ENCODE measurements around the gene ABCC3. TPM values are rescaled to one million over a fixed set of nuclear protein-coding genes. Genes with fewer than 3 reads are reported as not detected.

ABCC3 gene
- polyA plus RNA-seq, 3 donors, result 6.2 to 9.6 (median 7.0) TPM

- DNase-seq (ENCODE audit: low read depth in 3 of 3, low spot score in 2 of 3), result no peak
These were observed 48.3 kb downstream of the ABCC3 start for GRCh38 chr17:50682938-50683337.

- DNase-seq (ENCODE audit: low read depth in 3 of 3, low spot score in 2 of 3), result no peak
These were observed 49.0 kb downstream of the ABCC3 start for GRCh38 chr17:50683434-50684287.

GRCh38 chr17:50684288-50684611 lies 49.6 kb downstream of the ABCC3 start:
- no peak for DNase-seq (ENCODE audit: low read depth in 3 of 3, low spot score in 2 of 3)

DNA sequence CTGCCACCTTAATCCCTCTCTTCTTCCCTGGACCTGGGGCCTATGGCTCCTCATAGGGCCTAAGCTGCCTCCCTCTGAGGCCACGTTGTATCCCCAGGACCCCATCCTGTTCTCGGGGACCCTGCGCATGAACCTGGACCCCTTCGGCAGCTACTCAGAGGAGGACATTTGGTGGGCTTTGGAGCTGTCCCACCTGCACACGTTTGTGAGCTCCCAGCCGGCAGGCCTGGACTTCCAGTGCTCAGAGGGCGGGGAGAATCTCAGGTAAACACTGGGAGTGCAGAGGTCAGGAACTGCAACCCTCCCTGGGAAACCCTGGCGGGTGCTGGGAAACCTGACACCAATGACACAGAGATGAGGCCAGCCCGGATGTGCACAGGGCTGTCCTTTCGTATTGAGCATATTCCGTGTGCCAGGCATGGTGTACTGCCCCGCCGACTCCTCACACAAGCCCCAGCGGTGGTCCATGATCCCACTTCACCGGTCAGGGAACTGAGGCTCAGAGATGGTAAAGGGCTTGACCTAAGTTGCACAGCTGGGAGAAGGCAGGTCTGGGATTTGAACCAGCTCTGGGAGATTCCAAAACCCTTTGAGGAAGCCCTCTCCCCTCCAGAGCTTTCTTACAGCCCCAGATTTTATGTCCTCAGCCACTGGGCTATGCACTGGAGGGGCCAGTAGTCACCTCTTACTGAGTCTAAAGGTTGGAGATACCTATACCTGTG lies 50.1 kb downstream of the ABCC3 start:
- no peak for DNase-seq (ENCODE audit: low read depth in 3 of 3, low spot score in 2 of 3)

GRCh38 chr17:50685334-50685665 lies 50.6 kb downstream of the ABCC3 start:
- DNase-seq (ENCODE audit: low read depth in 3 of 3, low spot score in 2 of 3), result no peak

GRCh38 chr17:50685691-50686493 lies 51.2 kb downstream of the ABCC3 start:
- DNase-seq (ENCODE audit: low read depth in 3 of 3, low spot score in 2 of 3), result no peak

GRCh38 chr17:50686494-50687199 lies 52.0 kb downstream of the ABCC3 start:
- no peak for DNase-seq (ENCODE audit: low read depth in 3 of 3, low spot score in 2 of 3)

GRCh38 chr17:50687200-50688066 lies 52.8 kb downstream of the ABCC3 start:
- DNase-seq (ENCODE audit: low read depth in 3 of 3, low spot score in 2 of 3), result no peak

DNA sequence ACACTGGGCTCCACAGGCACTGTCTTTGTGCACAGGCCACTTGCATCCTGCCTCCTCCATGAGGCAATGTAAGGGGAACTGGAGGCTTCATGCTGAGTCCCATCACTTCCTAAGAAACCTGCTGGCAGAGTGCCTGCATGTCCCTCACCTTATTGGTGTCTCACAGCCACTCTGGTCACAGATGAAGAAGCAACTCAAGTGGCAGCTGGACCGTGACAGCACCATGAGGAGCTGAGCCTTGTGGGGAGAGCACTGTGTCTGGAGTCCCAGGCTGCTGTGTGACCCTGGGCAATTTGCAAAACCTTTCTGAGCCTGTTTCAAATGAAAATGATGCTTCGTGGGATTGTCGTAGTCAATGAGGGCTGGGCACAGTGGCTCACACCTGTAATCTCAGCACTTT lies 53.6 kb downstream of the ABCC3 start:
- no peak for DNase-seq (ENCODE audit: low read depth in 3 of 3, low spot score in 2 of 3)

GRCh38 chr17:50689251-50689650 lies 54.6 kb downstream of the ABCC3 start:
- DNase-seq (ENCODE audit: low read depth in 3 of 3, low spot score in 2 of 3), result no peak

DNA sequence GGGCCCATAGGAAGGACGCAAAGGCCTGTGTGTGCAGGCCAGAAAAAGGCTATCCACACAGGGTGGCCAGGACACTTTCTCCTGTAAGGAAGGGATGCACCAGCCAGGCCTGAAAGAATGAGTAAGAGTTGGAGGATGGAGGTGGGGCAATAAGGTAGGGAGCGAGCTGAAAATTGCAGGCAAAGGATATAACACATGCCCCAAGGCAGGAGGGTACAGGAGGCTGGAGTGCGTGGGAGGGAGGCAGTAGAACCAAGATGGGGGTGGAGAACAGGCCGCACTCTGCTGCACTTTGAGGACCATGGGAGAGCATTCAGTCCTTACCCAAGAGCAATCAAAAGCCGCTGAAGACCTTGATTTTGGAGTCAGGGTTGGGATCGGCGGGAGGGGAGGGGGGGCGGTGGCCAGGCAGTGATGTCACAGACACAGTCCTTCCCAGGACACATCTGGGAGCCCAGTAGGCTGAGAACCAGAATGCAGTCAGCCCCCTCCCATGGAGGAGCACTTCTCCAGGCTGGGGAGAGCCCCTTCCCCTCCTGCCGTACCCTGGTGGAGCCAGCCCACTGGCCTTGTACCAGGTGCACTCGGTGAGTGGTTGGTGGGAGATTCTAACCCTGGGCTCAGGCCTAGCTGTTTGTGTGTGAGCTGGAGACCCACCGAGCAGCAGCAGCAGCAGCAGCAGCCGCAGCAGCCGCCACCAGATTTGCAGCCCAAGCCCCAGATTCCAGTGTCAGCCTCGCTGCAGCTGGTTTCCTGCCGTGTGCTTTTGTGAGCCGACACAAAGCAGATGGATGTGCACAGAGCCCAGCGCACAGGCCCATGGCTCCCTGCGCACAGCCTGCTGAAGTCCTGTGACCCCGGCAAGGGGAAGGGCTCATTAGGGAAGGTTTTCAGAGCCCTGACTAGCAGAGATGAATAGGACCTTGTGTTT lies 55.5 kb downstream of the ABCC3 start:
- no peak for DNase-seq (ENCODE audit: low read depth in 3 of 3, low spot score in 2 of 3)

GRCh38 chr17:50690887-50691549 lies 56.3 kb downstream of the ABCC3 start:
- no peak for DNase-seq (ENCODE audit: low read depth in 3 of 3, low spot score in 2 of 3)

DNA sequence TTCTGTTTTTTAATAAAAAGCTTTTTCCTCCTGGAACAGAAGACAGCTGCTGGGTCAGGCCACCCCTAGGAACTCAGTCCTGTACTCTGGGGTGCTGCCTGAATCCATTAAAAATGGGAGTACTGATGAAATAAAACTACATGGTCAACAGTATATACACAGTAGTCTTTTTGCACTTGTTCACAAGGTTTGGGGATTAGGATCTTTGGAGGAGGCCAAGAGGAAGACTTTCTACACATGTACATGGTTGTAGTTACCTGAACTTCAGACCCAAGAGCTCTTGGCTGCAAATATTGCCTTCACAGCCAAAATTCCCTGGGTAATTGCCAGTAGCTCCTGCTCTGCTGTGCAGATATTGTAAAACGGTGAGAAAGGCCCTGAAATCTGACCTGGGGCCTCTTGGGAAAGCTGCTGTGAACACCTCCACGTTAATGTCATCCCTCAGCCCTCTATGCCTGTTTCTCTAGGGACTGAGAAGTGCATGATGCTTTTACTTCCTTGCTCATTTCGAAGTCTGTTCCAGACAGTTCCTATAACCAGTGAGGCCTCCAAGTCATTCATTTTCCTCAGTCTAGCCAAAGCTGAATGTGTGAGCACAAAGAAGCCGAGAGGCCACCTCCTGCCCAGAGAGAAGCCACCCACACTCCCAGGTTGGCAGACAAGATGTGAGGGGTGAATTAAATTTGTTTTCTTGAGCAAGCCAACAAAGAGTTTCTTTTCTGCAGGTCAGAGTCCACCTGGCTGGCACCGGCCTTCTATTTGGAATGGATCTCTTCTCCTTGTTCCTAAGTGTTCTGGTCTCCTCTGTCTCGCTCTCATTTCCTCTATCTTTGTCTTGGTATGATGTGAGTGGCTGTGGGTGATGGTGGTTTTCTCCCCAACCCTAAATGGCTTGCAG lies 57.1 kb downstream of the ABCC3 start:
- DNase-seq (ENCODE audit: low read depth in 3 of 3, low spot score in 2 of 3), result no peak

- DNase-seq (ENCODE audit: low read depth in 3 of 3, low spot score in 2 of 3), result no peak
These were observed 57.9 kb downstream of the ABCC3 start for GRCh38 chr17:50692448-50693035.

- no peak for DNase-seq (ENCODE audit: low read depth in 3 of 3, low spot score in 2 of 3)
These were observed 58.5 kb downstream of the ABCC3 start for GRCh38 chr17:50693036-50693682.

- no peak for DNase-seq (ENCODE audit: low read depth in 3 of 3, low spot score in 2 of 3)
These were observed 61.7 kb downstream of the ABCC3 start for GRCh38 chr17:50696365-50696879.

Measured in right renal cortex interstitium (tissue), 3 donors.